COLO668 (cell line): ENCODE data around the gene GPR32.
"Not testable (repeated sequence)": the region's sequence is repeated elsewhere in the genome, so short reads cannot be mapped to it uniquely, and the experiment has no call there.

ENCODE experiments used
- DNase-seq: peaks from one replicate; lab custom pipeline; 2025; ENCODE audit not compliant: unreplicated experiment; lab: John Stamatoyannopoulos, UW

GPR32 gene

GRCh38 chr19:50747141-50747540, 23.1 kb upstream of the GPR32 start:
- DNase-seq: not testable (repeated sequence)

DNA sequence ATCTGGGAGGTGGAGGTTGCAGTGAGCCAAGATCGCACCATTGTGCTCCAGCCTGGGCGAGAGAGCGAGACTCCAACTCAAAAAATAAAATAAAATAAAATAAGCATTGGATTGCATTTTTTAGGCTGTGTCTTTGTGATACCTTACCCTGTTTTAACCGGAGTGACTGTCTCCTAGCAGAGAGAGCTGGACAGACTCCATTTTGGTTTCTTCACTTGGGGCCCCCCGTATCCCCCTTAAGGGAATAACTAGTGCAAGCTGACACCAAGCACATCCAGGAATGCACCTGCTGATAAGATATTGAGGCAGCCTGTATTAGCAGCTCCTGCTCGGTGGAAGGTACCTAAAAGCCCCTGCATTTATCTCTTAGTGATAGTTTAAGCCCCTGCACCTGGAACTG, 20.8 kb upstream of the GPR32 start:
- DNase-seq: no peak

- DNase-seq: no peak
Observed at GRCh38 chr19:50750010-50750409, 20.3 kb upstream of the GPR32 start.

GRCh38 chr19:50753879-50754278, 16.4 kb upstream of the GPR32 start:
- DNase-seq: no peak

- DNase-seq: not testable (repeated sequence)
Observed at GRCh38 chr19:50756244-50756643, 14.0 kb upstream of the GPR32 start.

- not testable (repeated sequence) for DNase-seq
Observed at GRCh38 chr19:50757624-50758023, 12.6 kb upstream of the GPR32 start.

DNA sequence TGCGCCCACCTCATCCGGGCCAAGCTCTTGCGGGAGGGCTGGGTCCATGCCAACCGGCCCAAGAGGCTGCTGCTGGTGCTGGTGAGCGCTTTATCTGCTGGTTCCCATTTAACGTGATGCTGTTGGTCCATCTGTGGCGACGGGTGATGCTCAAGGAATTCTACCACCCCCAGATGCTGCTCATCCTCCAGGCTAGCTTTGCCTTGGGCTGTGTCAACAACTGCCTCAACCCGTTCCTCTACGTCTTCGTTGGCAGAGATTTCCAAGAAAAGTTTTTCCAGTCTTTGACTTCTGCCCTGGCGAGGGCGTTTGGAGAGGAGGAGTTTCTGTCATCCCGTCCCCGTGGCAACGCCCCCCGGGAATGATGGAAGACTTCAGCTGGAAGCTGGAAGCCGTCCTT, 11.2 kb upstream of the GPR32 start:
- not testable (repeated sequence) for DNase-seq

DNA sequence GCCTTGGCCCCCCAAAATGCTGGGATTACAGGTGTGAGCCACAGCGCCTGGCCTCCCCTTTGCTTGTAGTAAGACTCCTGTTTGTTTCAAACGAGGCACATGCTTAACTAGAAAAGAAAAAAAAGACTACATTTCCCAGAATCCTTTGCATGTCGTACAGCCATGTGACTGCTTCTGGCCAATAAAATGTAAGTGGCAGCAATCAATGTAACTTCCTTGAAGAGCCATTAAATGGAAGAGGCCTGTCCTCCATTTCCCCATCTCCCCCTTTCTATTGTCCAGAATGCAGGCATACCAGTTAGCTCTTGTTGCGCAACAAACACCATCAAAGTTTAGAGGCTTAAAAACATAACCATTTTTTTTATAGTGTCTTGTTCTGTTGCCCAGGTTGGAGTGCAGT, 10.4 kb upstream of the GPR32 start:
- DNase-seq: no peak

DNA sequence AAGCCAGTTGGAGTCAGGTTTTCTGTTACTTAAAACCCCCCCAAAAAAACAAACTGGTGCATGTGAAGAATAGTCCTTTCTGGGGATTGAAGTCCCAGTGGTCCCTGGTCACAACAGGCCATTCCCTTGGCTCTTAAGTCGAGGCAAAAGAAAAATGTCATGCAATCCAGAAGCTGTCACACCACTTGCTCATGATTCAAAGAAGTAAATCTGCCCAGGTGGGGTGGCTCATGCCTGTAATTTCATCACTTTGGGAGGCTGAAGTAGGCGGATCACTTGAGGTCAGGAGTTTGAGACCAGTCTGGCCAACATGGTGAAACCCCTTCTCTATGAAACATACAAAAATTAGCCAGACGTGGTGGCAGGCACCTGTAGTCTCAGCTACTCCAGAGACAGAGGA, 8.8 kb upstream of the GPR32 start:
- DNase-seq: not testable (repeated sequence)

DNA sequence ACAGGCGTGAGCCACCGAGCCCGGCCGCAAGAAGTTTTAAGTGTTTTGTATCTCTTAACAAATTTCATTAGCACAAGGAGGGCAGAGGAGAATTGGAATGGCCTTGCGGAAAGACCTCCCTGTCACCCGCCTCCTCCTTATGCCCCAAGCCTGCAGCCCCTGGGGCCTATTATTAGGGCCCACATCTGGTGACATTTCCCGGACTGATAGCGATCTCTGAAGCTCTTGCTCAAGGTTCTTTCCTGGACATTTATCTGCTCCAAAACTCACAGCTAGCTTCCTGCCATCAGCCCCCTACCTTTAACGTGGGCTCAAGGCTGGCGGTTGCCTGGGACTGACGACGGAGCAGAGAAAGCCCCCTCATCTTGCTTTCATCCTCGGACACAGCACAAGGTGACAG, 6.7 kb upstream of the GPR32 start:
- not testable (repeated sequence) for DNase-seq

DNA sequence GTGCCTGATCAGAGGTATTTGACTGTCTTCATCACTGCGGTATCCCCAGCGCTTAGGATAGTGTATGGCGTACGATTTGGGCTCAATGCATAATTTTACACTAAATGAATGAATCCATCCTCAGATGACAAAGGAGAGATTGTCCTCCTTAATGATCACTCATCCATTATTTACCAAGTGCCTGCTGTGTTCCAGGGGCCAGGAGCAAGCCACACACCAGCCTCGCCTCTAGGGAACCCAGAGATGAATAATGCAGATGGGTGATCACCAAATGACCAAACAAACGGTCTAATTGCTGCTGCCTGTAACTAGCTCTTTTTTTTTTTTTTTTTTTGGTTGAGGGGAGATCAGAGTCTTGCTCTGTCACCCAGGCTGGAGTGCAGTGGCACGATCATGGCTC, 5.9 kb upstream of the GPR32 start:
- DNase-seq: no peak

- not testable (repeated sequence) for DNase-seq
Observed at GRCh38 chr19:50766746-50767145, 3.5 kb upstream of the GPR32 start.

GRCh38 chr19:50767263-50767662, 3.0 kb upstream of the GPR32 start:
- DNase-seq: not testable (repeated sequence)

GRCh38 chr19:50768277-50768676, 2.0 kb upstream of the GPR32 start:
- DNase-seq: no peak

GRCh38 chr19:50770888-50771287, 624 bp downstream of the GPR32 start:
- DNase-seq: no peak

DNA sequence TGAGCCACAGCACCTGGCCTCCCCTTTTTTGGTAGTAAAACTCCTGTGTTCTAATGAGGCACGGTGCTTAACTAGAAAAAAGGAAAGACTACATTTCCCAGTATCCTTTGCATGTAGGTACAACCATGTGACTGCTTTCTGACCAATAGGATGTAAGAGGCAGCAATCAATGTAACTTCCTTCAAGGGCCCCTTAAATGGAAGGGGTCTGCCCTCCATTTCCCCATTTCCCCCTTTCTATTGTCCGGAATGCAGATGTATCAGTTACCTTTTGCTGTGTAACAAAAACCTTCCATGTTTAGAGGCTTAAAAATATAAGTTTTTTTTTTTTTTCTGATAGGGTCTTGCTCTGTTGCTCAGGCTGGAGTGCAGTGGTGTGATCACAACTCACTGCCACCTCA, 2.2 kb downstream of the GPR32 start:
- DNase-seq: no peak

DNA sequence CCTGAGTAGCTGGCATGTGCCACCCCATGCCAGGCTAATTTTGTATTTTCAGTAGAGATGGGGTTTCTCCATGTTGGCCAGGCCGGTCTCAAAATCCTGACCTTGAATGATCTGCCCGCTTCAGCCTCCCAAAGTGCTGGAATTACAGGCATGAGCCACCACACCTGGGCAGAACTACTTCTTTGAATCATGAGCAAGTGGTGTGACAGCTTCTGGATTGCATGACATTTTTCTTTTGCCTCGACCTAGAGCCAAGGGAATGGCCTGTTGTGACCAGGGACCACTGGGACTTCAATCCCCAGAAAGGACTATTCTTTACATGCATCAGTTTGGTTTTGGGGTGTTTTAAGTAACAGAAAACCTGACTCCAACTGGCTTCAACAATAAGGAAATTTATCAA, 2.6 kb downstream of the GPR32 start:
- not testable (repeated sequence) for DNase-seq

DNA sequence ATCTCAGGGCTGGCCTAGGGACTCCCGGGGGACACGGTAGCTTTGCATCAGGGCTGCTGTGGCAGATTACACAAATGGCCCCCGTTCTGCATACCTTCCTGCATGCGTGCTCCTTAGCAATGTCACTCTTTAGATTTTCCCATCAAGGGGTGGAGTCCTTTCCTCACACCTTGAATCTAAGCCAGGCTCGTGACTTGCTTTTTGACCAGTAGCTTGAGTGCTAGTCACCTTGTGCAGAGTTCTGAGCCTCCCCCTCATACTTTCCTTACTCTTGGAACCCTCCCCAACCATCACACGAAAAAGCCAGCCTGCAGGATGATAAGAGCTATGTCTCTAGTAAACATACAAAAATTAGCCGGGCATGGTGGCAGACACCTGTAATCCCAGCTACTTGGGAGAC, 3.2 kb downstream of the GPR32 start:
- not testable (repeated sequence) for DNase-seq

DNA sequence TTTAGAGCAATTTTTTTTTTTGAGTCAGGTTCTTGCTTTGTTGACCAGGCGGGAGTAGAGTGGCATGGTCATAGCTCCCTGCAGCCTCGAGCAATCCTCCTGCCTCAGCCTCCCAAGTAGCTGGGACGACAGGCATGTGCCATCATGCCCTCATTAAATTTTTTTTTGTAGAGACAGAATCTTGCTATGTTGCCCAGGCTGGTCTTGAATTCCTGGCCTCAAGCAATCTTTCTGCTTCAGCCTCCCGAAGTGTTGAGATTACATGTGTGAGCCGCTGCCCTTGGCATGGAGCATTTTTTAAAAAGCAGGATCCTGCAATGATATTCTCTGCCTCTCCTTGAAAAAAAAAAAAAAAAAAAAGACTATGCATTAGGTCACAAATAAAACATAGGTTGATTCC, 5.9 kb downstream of the GPR32 start:
- DNase-seq: no peak

DNA sequence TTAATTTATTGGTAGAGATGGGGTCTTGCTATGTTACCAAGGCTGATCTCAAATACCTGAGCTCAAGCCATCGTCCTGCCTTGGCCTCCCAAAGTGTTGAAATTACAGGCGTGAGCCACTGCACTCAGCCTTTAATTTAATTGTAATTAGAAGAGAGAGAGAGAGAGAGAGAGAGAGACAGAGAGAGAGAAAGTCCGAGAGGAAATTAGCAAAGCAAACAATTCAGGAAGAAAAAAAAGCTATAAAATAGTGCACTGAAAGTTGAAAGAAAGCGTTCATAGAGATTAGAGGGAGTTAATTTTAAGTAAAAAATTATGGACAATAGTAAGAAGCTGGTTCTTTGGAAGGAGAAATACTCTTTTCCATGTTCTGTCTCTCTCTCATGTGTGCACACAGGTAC, 7.0 kb downstream of the GPR32 start:
- DNase-seq: no peak

DNA sequence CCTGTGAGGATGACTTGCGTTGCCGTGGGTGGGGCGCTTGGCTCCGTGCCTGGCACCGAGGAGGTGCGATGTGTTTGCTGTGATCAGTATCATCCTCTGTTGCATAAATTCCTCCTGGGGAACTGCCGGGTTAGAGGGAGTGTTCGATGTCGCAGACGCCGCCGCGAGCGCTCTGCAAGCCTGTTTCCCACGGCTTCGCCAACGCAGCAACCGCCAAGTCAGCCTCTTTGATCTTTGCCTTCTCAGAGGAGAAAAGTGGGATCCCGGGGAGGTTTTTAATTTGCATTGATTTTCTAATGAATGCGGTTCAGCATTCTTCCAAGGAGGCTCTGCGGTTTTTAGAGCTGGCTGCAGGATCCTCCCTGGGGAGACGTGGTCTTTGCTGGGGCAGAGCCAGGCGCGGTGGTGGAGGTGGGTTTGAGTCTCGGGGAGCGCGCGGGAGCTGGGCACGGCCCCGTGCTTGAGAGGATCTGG, 7.6 kb downstream of the GPR32 start:
- DNase-seq: peak; percentile 17

DNA sequence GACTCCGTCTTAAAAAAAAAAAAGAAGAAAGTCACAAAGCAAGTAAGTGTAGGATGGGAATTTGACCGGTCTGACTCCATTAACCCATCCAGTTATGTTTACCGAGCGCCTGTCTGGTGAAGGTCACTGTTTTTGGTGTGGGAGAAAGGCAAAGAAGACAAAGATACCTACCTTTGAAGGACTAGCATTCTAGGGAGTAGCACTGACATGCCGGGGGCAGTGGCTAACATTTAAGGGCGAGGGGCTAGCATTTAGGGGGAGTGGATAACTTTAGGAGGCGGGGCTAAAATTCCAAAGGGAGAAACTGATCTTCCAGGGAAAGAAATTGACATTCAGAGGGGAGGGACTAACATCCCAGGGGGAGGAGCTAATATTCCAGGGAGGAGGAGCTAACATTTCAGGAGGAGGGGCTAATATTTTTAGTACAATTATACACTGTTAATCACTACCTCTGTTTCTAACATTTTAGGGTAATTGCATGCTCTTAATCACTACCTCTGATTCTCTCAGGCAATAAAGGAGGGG, 8.7 kb downstream of the GPR32 start:
- no peak for DNase-seq
